NCI-H774 (cell line): Measurements from ENCODE around the gene LRRC49.
"Not testable (repeated sequence)": the region's sequence is repeated elsewhere in the genome, so short reads cannot be mapped to it uniquely, and the experiment has no call there.

Experiments
- DNase-seq: peaks from one replicate; lab custom pipeline; 2025; lab: John Stamatoyannopoulos, UW

The LRRC49 gene

GRCh38 chr15:70922119-70922518 is 29.5 kb downstream of the LRRC49 start:
- no peak for DNase-seq

DNA sequence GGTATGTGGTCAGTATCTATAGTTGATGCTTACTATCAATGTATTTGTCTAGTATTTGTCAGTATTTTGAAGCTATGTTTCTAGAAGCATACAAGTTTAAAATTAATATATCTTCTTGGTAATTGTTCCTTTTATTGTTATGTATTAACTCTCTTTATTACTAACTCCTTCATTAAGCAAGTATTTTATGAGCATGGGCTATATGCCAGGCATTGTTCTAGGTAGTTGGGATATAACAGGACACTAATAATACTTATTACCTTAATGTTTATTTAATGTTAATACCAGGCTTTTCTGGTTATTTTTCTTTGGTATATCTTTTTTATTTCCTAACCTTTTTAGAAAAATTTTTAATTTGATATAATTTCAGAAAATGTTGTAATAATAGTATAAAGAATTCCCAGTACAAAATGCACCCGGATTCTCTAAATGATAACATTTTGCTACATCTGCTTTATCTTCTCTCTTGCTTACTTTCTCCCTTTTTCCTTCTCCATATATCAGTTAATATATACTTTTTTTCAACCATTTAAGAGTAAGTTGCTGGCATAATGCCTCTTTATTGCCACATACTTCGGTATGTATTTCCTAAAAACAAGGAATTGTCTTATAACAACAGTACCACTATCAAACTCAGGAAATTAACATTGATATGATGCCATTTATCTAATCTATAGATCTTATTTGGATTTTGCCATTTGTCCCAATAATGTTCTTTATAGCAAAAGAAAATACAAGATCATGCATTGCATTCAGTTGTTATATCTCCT is 30.9 kb downstream of the LRRC49 start:
- DNase-seq: no peak

DNA sequence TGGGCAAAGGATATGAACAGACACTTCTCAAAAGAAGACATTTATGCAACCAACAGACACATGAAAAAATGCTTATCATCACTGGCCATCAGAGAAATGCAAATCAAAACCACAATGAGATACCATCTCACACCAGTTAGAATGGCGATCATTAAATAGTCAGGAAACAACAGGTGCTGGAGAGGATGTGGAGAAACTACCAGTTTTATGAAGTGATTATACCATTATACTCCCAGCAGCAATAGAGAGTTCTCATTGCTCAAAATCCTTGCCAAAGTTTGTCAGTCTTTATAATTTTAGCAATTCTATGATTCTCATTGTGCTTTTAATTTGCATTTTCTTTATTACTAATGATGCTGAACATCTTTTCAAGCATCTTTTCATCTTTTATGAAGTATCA is 34.3 kb downstream of the LRRC49 start:
- not testable (repeated sequence) for DNase-seq

DNA sequence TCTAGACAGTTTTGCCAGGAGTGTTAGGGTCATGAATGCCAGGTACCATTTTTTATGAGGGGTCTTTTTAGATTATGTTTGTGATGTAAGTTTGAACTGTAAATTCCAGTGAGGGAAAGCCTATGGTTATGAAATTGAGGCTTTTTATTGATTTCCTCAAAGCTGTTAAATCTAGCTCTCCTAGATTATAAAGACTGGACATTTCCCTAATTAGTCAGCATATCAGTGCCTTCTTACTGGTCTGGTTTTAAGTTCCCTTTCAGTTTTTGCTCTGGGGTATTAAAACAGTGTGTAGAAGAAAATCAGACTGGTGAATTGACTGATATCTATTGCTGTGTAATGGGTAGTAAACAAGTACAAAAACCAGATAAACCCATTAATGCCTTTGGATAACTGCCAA is 39.2 kb downstream of the LRRC49 start:
- no peak for DNase-seq

- no peak for DNase-seq
These were observed 39.8 kb downstream of the LRRC49 start for GRCh38 chr15:70932397-70932796.

GRCh38 chr15:70933411-70933810 is 40.8 kb downstream of the LRRC49 start:
- DNase-seq: no peak

GRCh38 chr15:70935631-70936030 is 43.0 kb downstream of the LRRC49 start:
- DNase-seq: no peak

DNA sequence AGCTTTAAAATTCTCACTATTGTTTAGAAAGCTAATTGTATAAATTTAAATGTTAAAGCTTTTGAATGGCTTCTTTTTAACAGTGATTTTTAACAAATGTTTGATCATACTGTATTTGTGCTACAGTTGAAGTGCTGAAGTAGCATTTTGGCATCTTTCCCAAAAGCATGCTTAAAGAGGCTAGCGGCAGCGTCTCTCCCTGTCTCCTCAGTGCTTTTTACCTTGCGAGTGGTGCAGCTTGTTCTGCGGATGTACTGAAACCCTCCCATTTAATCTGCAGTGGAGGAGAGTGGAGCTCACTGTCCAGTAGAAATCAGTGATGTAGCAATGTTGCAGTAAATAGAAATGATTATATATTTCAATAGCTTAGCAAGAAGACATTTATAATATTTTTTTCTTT is 43.7 kb downstream of the LRRC49 start:
- peak; percentile 57 for DNase-seq

DNA sequence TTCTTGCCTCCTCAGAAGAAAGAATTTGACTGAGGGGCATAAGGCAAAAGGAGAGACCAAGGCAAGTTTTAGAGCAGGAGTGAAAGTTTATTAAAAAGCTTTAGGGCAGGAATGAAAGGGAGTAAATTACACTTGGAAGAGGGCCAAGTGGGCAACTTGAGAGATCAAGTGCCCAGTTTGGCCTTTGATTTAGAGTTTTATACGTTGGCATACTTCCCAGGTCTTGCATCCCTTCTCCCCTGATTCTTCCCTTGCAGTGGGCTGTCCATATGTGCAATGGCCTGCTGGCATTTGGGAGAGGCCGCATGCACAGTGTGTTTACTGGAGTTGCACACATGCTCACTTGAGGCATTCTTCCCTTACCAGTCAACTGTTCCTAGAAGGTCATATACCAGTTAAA is 50.7 kb downstream of the LRRC49 start:
- not testable (repeated sequence) for DNase-seq

DNA sequence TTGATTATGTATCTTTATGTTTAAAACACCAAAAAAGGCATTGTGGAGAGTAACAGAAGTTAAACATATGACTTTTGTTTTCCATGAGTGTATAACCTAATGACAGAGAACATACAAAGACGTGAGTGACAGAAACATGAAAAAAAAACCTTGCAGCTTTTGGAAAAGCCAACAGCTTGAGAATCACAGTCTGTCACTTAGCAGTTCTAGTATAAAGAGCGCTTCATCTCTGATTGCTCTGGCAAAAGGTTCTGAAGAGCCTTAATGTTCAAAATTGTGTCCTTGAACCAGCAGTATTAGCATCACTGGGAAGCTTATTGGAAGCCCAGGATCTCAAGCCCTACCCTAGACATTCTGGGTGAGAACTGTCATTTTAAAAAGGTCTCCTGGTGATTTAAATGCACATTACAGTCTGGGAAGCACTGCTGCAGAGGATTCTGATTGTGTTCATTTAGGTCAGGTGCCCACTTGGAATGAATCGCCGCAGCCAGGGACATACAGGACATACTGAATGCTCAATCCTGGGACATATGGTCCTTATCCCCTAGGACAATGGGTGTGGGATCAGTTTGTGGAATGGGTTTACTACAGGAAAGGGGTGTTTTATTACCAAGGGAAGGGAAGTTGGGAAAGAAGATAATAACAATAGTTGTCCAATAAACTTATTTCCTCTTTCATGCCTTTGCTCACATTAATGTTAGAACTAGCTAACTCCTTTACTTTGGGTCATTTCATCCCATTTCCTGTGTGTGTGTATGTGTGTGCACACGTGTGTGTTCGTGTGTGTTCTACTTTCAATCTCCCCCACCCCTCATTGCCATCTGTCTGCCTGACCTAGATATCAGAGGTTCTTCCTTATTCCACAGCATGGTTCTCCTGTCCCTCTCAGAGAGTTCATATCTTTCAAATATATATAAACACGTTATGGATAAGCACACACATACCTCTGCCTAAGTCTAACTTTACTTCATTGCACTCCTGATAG is 55.0 kb downstream of the LRRC49 start:
- no peak for DNase-seq

- no peak for DNase-seq
These were observed 58.3 kb downstream of the LRRC49 start for GRCh38 chr15:70950953-70951352.

DNA sequence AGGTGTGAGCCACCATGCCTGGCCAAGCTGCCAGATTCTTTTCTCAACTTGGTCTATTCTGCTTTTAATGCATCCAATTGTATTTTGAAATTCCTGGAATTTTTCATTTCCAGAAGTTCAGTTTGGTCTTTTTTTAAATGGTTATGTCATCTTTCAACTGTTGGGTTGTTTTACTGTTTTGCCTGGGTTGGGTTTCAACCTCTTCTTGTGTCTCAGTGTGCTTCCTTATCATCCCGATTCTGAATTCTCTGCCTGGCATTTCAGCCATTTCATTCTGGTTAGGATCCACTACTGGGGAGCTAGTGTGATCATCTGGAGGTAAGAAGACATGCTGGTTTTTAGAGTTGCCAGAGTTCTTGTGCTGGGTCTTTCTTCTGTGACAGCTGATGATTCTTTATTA is 61.5 kb downstream of the LRRC49 start:
- no peak for DNase-seq

DNA sequence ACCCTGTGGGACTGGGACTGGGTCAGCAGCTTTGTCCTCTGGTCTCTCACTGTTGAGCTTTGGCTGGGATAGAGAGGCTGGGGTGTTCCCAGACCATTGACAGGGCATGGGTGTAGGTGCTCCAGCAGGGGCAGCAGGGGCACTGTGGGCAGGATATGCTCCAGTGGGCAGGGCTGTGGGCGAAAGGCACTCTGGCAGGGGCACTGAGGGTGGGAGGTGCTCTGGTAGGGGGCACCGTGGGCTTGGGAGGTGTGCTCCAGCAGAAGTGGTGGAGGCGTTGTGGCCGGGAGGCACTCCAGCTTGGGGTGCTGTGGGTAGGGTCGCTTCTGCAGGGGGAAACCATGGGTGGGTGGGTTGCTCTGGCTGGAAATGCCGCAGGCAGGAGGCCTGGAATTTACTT is 62.1 kb downstream of the LRRC49 start:
- no peak for DNase-seq

GRCh38 chr15:70955151-70955550 is 62.5 kb downstream of the LRRC49 start:
- DNase-seq: no peak

DNA sequence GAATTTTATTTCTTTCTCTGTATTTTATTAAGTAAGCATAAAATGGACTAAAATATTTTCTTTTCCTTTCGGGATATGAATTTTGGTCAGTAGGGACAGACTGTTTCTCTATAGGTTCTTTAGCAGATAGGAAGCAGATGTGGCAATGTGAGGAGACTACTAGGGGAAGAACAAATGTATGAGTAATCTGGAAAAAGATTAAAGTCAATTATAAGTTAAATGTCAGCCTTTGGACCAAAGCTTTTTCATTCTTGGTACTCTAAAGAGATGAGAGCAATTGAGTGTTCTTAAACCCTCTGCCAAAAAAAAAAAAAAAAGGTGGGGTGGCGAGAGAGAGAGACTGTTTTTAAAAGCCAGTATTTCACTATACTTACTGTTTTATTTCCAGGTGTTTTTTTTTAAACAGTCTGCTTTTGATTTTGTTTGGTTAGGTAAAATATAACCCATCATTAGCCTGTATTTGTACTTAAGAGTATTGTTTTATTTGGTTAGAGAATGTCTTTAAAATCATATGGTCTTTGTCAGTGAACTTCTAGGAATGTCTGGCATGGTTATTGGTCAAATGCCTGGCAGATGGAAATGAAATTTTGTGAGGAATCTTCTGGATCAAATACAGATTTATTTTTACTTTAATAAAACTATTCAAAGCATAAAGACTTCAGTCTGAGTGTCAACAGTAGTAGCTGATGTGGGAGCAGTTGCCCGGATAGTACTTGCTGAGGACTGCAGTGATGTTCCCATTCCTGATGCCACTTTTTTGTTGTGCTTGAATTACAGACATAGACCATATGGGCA is 63.8 kb downstream of the LRRC49 start:
- no peak for DNase-seq

- no peak for DNase-seq
These were observed 69.5 kb downstream of the LRRC49 start for GRCh38 chr15:70962084-70962483.

DNA sequence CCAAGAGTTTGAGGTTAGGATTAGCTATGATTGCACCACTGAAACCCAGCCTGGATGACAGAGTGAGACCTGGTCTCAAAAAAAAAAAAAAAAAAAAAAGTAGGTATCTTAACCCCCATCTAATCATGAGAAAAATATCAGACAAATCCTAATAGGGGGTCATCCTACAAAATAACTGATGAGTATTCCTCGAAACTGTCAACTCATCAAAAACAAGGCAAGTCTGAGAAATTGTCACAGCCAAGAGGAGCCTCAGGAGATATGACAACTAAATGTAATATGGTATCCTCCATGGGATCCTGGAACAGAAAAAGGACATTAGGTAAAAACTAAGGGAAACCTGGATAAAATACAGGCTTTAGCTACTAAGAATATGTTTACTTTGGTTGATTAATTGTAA is 70.6 kb downstream of the LRRC49 start:
- no peak for DNase-seq

DNA sequence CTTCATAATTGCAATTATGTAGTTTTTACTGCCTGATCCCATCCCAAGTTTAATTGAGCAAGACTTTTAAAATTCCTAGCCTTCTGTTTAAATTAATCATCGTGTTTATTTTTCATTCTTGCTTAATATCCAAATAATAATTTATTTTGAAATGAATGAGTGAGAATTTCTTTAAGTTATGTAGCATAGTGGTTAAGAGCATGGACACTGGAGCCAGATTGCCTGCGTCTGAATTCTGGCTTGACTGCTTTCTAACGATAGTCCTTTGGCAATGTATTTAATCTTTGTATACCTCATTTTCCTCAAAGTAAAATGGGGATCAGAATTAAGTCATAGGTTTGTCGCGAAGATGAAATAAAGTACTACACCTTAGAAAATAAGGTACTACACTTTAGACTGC is 71.4 kb downstream of the LRRC49 start:
- DNase-seq: no peak

DNA sequence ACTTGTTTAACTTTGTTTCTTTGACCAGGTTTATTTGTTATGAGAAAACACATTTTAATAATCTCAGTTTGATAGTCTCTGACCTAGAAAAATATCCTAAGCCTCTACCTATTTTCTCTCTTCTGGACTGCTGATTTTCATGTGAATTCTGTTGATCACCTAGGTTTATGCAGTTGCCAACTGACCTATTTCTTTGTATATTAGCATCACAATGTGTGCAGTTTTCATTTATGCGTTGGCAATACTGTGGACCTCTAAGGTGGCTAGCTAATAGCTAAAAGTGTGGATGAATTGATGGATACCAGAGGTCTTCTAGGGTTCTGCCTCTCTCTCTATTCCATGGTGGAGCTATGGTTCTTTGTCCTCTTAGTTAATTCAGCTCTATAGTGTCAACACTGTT is 72.1 kb downstream of the LRRC49 start:
- no peak for DNase-seq

GRCh38 chr15:70967646-70968045 is 75.0 kb downstream of the LRRC49 start:
- DNase-seq: no peak

DNA sequence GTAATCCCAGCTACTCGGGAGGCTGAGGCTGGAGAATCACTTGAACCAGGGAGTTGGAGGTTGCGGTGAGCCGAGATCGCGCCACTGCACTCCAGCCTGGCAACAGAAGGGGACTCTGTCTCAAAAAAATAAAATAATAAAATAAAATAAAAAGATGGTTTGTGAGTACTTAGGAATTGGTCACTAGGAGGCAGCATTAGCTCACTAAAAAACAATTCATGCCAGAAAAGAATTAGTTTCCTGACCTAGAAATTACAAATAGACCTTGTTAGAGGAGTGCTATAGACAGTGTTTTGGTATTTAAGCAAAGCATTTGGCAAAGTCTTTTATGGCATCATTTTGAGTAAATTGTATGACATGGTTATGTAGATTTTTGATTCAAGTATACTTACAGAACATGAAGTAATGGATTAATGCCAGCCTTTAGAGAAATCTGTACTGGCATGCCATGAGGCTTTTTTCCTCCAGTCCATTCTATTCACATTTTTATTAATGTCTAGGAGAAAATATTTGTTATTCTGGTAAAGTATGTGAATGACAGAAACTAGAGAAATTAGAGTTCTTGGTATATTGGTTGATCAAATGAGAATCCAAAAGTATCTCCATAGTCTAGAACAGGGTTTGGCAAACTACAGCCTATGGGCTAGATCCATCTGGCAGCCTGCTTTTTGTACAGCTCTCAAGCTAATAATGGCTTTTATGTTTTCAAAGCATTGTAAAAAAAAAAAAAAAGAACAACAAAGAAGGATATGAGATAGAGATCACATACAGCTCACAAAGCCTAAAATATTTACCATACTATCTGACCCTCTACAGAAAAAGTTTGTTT is 81.6 kb downstream of the LRRC49 start:
- DNase-seq: no peak
